HTERT RPE-1 (cell line): ENCODE measurements around the gene TEX47.

ENCODE experiments used
- in situ Hi-C: fragments of 300-500 bp; cut with MboI; formaldehyde crosslinking; loops from 4 replicates; pipeline ENCODE4 v1.14.3; 2020; ENCODE audit warnings: low sequenced_read_pairs

Gene TEX47

DNA sequence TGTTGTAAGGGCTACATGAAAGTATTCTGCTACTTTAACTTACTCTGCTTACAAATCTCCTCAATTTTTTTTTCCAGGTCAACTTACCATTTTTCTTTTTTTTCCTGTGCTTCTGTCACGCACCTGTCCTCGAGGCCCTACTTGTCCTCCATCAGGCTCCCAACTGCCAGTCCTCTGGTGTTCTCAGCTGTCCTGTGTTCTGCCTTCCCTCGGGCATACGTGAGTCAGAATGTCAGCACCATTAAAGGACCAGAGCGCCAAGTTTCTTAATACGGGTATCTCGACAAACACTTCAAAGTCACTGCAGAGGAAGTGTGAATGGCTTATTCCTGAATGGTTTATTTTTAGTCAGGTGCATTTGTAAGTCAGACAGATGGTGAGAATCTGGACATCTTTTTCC lies at the start of gene TEX47:
Gene TEX47 (minus strand): TSS at position 185 of the 400 bp plus-strand sequence. CDS start 795 bp downstream, outside the sequence.
- in situ Hi-C loops: no loop called here

DNA sequence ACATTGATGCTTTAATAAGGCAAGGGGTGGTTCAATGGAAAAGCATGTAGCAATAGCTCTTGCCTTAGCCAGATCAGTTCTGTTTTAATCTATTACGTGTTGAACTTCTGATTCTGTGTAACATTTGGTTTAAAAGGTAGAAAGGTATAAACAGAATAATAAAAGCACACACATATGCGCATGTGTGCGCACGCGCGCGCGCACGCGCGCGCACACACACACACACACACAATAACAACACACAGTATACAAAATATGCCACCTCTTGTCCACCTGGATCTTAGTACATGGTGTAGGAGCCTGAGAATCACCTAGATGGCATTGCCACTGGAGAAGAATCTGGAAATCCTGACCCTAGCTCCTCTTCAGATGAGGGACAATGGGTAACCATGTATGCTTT lies 49.6 kb upstream of the TEX47 start:
- in situ Hi-C loops: no loop called here

DNA sequence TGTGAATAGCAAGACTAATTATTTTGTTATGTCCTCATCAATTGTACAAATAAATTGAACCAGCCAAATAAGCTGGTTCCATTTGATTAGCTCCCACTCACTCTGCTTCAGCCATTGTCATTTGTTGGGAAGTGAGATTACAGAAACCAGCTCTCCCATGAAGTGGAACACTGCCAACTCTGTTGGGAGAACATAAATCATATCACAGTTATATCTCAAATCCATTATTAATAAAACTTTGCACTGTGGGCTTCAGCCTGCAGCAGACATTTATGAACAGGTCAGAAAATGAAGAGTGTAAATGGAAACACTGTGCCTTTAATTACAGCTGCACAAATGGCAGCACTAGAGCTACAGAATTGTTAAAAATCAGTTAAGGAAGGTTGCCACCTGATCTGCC lies 46.7 kb upstream of the TEX47 start:
- in situ Hi-C loops: no loop called here

DNA sequence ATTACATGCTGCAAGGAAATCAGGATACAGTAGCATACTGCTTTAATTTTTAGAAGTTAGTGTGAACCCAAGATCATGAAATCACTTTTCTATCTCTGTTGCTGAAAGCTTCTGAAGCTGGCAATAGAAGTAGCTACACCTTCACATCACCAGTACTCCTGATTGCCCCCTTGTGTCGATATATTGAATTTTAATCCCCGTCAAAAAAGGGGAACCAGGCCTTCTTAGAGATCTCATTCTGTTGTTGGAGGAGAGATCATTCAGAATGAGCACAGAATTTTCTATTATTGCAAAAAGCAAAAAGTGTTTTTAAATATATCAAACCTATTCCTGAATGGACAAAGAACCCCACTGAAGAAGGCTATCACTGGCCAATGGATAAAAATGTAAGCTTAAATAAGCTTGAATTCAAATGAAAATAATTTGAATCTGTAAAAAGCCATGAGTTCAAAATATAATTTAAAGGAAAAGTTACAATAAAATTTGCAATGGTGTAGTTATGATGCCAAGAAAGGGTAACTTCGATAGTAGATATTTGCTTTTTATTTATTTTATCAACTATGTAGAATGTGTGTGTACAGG lies 39.7 kb upstream of the TEX47 start:
- in situ Hi-C loops: no loop called here

DNA sequence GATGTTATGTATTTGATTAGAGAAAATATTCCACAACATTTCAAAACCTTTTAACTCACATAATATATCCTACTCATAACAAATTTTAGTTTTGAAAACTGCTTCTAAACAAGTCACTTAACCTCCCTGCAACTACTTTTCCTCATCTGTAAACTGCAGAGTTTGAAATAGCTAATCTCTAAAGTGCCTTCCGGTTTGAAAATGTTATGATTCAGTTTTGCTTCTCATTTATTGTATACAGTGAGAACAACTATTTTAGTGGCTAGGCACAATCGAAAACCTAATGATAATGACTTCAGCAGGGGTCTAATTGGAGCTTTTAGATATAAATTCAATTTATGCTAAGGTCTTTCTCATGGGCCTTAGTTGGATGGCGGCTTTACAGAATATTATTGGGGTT lies 30.7 kb upstream of the TEX47 start:
- in situ Hi-C loops: no loop called here

DNA sequence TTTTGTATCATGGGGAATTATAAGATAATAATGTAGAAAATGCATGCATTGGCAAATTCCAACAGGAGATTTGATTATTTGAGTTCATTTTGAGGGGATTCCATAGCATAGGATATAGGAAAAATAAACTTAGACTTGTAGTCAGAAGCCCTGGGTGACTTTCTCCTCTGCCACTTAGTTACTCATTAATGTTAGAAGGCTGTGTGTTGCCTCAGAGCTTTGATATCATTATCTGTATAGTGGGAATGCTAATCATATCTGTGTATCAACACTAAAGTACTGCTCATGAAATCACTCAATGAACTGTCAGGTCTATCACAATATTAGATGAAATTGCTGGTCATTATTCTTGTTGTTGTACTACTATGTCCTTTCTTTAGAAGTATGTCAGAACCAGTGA lies 23.0 kb upstream of the TEX47 start:
- in situ Hi-C loops: no loop called here

DNA sequence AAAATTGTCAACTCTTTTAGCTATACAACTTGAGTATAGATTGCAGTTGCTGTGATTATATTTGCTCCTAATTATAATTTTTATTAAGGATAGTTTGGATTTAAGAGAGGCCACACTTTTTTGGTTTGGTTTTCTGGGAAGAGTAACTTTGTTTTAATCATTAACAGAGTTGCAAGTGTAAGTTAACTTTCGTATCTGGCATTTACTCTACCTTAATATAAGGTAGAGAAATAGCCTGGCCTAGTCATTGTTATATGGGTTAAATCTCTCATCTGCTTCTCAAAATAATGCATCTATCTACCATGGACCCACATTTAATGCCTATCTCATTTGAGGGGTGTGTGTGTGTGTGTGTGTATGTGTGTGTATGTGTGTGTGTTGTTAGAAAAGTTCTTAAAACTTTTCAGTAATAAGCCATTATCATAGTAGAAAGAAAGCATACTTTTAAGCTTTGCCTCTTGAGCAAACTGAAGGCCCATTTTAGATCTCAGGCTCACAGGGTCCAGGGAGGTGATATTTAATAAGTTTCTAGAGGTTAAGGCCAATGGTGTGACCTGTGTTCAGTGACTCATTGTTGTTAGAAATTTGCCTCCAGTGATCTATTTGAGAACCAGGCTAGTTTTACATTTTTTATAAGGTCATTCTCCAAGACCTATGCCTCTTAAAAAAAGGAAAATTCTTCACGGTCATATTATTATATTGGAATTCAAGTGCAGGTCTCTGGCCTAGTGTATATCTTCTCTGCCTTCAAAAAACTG lies 10.9 kb upstream of the TEX47 start:
- in situ Hi-C loops: no loop called here

DNA sequence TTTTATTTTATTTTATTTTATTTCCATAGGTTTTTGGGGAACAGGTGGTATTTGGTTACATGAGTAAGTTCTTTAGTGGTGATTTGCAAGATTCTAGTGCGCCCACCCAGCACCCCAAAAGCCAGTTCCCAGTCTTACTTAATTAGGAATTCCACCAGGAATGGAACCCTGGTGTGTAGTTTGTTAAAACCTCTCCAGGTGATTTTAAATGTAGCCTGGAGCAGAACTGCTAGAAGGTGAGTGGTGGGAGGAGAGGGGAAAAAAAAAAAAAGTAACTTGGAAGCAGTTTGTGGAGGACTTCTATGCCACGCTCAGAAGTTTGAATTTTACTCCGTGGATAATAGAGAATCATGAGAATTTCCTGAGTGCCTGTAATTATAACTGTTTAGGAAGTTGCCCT lies 5.5 kb upstream of the TEX47 start:
- in situ Hi-C loops: no loop called here

DNA sequence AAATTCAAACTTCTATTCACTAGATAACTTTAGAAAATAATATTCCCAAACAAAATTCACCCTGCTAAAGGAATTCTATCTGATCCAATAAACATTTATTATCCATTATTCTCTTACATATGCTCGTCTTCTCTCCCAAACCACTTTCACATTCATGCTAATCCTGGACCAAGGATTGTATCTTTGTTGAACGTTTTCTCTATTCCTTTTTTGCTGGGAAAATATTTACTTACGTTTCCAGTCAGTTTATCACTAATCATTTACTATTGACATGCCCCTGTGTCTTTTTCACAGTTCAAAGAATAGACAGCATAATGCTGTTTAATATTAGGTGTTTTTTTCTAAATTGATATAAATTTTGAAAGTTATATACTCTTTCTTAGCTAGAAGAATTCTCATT lies 3.2 kb downstream of the TEX47 start:
- in situ Hi-C loops: no loop called here

DNA sequence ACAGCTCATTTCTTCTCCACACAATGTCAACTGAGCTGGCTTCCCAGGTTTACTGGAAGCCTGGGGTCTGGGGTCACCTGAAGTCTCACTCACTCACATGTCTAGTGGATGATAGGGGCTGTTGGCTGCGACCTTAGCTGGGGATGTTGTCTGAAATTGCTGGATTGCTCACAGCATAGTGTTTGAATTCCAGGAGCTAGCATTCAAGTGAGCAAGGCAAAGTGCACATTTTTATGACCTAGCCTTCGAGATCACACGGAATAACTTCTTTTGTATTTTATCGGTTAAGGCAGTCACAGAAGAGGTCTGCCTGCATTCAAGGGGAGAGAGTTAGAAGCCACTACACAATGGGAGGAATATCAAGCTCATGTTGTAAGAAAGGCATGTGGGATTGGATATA lies 3.6 kb downstream of the TEX47 start:
- in situ Hi-C loops: no loop called here

DNA sequence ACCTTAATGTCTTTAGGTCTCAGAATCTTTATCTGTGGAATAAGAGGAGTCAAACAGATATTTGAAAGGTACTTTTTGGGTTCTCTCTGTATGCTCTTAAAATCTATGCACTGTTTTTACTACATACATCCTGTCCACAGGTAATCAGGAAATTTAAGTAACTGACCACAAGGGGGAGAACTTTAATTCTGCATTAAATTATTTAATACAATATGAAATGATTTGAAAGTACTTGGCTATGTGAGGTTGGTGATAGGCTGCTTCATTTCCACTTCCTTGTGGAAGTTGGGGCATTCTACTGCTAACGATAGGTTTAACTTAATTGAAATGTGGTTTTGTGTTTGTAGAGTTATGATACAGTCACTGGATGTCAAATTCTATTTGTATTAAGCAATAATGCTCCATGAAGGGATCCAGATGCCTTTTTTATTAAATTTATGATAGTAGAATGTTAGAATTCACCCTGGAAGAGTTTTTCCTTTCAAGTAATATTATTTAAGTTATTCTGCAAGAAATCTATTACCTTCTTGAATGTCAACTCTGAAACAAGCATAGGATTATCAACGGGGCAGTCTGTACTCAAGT lies 6.0 kb downstream of the TEX47 start:
- in situ Hi-C loops: no loop called here

DNA sequence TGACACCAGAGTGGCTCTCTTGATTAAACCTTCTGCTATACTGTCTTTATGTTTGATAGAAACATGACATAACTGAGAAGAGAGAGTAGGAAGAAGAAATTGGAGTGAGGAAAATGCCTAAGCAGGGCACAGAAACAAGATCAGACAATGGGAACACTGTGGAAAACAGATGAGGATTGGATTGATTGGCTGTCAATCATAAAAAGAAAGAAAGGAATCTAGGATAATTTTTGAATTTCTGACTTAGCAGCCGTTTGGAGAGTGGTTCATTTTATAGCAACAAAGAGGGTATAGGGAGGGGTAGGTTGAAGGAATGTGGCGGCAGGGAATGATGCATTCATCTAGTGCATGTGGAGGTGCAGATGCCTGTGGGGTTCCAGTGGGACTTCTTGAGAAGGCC lies 7.8 kb downstream of the TEX47 start:
- in situ Hi-C loops: no loop called here

DNA sequence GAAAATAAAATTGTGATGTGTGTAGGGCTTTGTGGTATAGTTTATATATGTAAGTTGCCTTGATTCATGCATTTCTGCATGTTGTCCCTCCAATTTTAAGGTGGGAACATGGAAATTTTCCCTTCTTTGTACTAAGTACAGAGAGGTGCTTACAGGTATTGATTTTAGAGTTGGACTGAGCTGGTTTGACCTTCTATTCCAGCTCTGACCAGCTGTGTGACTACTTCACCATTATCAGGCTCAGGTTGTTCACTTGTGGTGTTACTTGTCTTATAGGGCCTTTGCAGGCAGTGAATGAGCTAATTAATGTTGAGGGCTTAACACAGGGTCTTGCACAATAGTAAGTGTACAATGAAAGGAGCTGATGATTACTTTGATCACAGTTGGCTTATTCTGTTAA lies 19.7 kb downstream of the TEX47 start:
- in situ Hi-C loops: no loop called here

DNA sequence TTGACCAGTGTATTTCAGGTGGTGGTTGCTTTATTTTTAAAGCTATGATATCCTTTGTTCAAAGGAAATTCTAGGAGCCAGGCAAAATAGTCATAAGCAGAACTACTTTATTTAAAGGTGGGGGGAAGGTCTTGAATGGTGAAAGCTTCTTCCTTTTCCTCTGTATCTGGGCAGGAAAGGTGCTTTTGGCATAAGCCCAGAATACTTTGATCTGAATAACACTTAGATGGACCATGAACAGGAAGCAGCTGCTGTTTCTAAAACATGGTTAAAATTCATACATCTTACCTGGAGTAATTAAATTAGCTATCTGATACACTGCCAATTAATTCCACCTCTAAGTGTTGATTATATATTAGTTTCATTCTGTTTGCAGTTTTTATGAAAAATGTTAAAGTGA lies 22.8 kb downstream of the TEX47 start:
- in situ Hi-C loops: no loop called here

DNA sequence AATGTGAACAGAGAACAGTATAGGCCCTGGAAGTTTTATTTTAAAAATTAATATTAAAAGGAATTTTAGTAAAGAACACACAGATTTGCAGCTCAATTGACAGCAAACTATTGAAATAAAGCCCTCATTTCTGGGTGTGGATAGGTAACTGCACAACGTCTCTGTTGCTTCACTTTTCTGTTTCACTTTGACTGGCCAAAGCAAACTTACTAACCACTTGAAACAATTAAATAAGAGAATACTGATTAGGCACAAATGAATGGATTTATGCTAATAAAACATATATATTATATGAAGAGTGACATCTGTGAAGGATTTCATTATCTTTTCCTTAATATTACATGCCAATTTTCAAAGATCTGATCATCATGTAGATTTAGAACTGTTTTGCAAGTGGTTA lies 24.1 kb downstream of the TEX47 start:
- in situ Hi-C loops: no loop called here

DNA sequence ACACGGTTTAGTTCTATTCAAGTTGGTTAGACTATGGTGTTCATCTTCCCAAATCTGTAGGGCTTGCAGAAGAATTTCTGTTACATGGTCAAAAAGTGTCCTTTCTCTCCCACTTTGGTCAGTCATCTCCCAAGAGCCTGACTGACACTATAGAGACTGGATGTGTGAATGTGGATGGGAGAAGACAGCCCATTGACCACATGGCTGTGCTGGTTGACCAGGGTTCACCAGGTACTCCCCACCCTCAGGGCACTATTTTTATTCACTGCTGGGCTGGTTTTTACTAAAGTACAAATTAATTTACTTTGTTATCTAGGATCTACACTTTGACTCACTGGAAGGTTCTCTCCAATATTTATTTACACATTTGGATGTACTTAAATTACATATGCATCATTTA lies 33.8 kb downstream of the TEX47 start:
- in situ Hi-C loops: no loop called here

DNA sequence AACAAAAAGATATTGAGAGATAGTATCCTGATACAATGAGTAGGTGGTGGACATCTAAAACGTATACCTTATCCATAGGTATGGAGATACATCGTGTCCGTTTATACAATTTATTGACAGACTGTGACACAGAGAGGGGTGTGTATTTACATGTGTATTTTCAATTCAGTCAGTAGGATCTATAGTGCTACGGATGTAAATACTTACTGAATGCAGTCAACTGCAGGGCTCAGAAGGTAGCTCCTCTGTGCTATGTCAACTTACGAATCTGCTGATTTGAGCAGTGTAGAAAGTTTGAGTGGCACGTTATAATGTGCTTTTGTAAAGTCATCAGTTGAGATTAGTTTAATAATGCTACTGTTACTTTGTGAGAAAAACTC lies 35.4 kb downstream of the TEX47 start:
- in situ Hi-C loops: no loop called here

DNA sequence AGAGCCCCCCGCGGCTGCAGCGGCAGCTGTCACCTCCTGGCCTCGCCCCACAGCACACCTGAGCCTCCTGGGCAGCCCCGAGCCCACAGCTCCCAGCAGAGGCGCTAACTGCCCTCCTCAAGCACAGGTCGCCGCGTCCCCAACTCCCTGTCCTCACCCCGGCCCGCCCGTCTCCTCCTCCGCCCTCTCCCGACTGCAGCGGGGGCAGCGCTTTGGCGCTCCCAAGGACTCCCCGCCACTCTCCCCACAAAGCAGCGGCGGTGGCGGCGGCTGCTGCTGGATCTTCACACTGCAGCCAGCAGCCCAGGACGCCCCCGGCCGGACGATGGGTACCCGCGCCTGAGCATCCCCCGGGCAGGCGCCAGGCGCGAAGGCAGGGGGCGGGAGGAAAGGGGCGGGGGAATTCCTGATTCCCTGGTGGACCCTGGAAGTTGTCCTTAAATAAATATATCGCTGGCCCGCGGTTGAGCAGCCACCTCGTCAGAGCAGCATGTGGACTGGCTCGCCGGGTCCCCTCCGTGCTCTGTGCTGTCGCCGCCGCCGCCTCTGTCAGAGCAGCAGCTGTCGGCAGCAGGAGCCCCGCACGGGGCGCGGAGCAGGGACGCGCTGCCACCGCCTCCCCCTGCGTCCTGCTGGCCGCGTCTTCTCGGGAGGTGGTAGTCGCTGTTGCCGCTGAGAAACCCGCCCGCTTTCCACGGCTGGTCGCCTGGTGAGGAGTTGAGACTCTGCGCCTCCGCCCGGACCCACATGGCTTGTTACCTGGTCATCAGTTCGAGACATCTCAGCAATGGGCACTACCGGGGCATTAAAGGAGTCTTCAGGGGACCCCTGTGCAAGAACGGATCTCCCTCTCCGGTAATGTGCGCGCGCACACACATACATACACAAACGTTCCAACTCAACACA lies 36.1 kb downstream of the TEX47 start, which contains the start of gene ZNF804B:
Gene ZNF804B (plus strand): TSS at position 471 of the 906 bp plus-strand sequence. CDS start 277 bp downstream, at position 748.
- in situ Hi-C loops: no loop called here

DNA sequence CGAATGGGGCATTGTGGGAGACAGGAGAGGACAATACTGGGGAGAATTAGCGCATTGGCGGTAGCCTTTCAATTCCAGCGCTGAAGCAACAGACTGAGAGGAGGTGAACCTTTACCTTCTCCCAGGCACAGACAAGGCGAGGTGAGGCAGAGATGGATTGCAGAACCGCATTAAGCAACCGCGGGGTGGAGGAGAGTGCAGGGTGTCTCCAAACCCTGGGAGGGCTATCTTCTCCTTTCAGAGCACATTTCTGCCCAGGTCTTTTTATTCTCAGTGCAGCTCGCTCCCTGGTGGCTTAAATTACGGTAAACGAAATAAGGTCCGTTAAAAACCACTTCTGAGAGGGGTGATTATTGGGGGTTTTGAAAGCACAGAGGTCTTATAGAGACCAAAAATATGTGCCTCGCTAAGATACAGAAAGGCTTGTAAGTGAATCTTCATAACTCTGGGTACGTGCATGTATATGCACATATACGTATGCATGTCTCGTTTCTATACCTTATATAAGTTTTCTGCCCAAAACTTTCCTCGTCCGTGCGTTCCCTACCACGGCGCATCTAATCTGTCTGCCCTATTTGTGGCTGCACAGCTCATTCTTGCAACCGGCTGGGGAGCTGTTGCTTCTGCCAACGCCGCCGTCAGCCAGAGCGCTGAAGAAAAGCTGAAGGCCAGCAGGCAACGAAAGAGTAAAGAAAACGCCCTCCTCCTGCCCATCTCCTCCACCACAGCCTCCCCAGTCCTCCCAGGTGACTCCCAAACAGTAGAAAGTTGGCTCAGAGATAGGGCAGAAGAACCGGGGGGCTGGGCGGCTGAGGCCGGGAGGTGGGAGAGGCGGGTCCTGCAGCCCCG lies 36.9 kb downstream of the TEX47 start:
- in situ Hi-C loops: no loop called here

DNA sequence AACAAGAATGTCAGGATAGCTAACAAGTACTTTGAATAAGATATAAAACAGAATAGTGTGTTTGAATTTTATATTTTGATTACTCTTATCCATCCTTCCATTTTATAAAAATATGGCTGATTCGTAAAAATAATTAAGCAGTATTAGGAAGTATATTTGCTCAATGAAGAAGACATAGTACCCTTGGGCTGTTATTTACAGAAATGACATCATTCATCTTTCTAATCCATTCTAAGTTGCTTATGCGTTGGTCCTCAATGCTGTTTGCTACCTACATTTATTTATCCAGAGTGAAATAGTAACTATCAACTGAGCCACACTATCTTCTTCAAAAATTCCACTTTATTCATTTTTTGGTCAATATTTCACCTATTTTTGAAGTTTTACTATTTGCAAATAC lies 38.2 kb downstream of the TEX47 start:
- in situ Hi-C loops: no loop called here
